HCT116 (cell line): Measurements from ENCODE around the gene CMTM8. TPM values are rescaled to one million over a fixed set of nuclear protein-coding genes. Genes with fewer than 3 reads are reported as not detected.

Experiments
- ATAC-seq: fragments of 200-7000 bp; cut with Tn5 transposase; 2 replicates; pipeline ENCODE4 v1.9.1; 2020; ENCODE audit warnings: mild to moderate bottlenecking, moderate library complexity
- BruUV-seq: library from RNA; stranded (reverse); fragments of 400-500 nt; replicated peaks from 2 replicates; lab custom pipeline; 2021; lab: Mats Ljungman, UMichigan
- CTCF ChIA-PET: fragments of 300-600 bp; sonication (Branson Sonifier 250); formaldehyde crosslinking; loops from one replicate; lab custom pipeline; 2021; ENCODE audit warnings: antibody characterized with exemption; lab: Charles Lee
- POLR2A ChIA-PET: fragments of 300-600, 350-600 bp; sonication (Branson Sonifier 250); formaldehyde crosslinking; loops from one replicate; lab custom pipeline; 2021; ENCODE audit warnings: antibody characterized with exemption; lab: Charles Lee
- RAD21 ChIA-PET, 2 experiments: fragments of 300-600 bp; sonication (Branson Sonifier 250); formaldehyde crosslinking; loops; one replicate each; lab custom pipeline; 2023; ENCODE audit warnings: low total read pairs in 2 of 2; ENCODE audit not compliant: uncharacterized antibody in 2 of 2, unreplicated experiment in 2 of 2, low non-redundant PET in 1 of 2; lab: Charles Lee
- DNase-seq: peaks from one replicate; pipeline ENCODE4 v3.0.0-alpha.2; 2010; ENCODE audit warnings: low read depth, low spot score
- H2AFZ ChIP-seq: fragments of 200-600 bp; shearing (Covaris generic), sonication (generic); 2 replicates; pipeline ENCODE4 v1.6.1; 2017; ENCODE audit warnings: low read depth, mixed run types, mixed read lengths, antibody characterized with exemption, low read length; ENCODE audit not compliant: poor library complexity, severe bottlenecking
- H3K27ac ChIP-seq: 2 replicates; pipeline ENCODE4 v1.5.1; 2012; ENCODE audit warnings: low read depth, low read length
- H3K27me3 ChIP-seq: fragments of 200-600 bp; sonication (generic); 2 replicates; pipeline ENCODE4 v1.6.1; 2016; ENCODE audit warnings: mixed run types, low read length, mixed read lengths; ENCODE audit not compliant: insufficient read depth
- H3K36me3 ChIP-seq, 2 experiments: fragments of 200-500 bp in 1 of 2; fragments of 200-600 bp in 1 of 2; sonication (Bioruptor generic) in 1 of 2; sonication (generic) in 1 of 2; 2 replicates each; pipeline versions ENCODE4 v1.5.1 to v1.6.1; 2014 to 2016; ENCODE audit warnings: low read length in 2 of 2, inconsistent platforms in 1 of 2, mixed read lengths in 1 of 2, mixed run types in 1 of 2; ENCODE audit not compliant: insufficient read depth in 2 of 2, control insufficient read depth in 1 of 2
- H3K4me1 ChIP-seq, 2 experiments: fragments of 200-600 bp in 1 of 2; sonication (generic) in 1 of 2; 2 replicates each; pipeline versions ENCODE4 v1.5.1 to v1.6.1; 2012 to 2017; ENCODE audit warnings: low read length in 2 of 2, inconsistent platforms in 1 of 2, mild to moderate bottlenecking in 1 of 2, mixed read lengths in 1 of 2, mixed run types in 1 of 2, moderate library complexity in 1 of 2; ENCODE audit not compliant: insufficient read depth in 2 of 2, control insufficient read depth in 1 of 2
- H3K4me2 ChIP-seq: fragments of 200-600 bp; sonication (generic); 2 replicates; pipeline ENCODE4 v1.6.1; 2017; ENCODE audit warnings: mixed run types, low read length, mixed read lengths
- H3K4me3 ChIP-seq, 2 experiments: fragments of 200-600 bp in 1 of 2; sonication (generic) in 1 of 2; replicated peaks in 1 of 2; 2 replicates each; pipeline ENCODE4 v1.5.1; 2011 to 2016; ENCODE audit warnings: low read length in 2 of 2, control low read depth in 1 of 2, low read depth in 1 of 2, mild to moderate bottlenecking in 1 of 2, mixed read lengths in 1 of 2, mixed run types in 1 of 2
- H3K79me2 ChIP-seq: fragments of 200-600 bp; sonication (generic); 2 replicates; pipeline ENCODE4 v1.6.1; 2017; ENCODE audit warnings: mild to moderate bottlenecking, mixed run types, low read length, moderate library complexity, mixed read lengths; ENCODE audit not compliant: insufficient read depth
- H3K9ac ChIP-seq: fragments of 200-600 bp; sonication (generic); 2 replicates; pipeline ENCODE4 v1.6.1; 2016; ENCODE audit warnings: low read length, mixed read lengths
- H3K9me2 ChIP-seq: fragments of 200-600 bp; sonication (generic), shearing (Covaris generic); 2 replicates; pipeline ENCODE4 v1.6.1; 2017; ENCODE audit warnings: mixed run types, mild to moderate bottlenecking, moderate library complexity; ENCODE audit not compliant: insufficient read depth
- H3K9me3 ChIP-seq, 2 experiments: fragments of 200-500 bp in 1 of 2; fragments of 200-600 bp in 1 of 2; sonication (Bioruptor generic) in 1 of 2; sonication (generic) in 1 of 2; 2 replicates each; pipeline ENCODE4 v1.6.1; 2014 to 2017; ENCODE audit warnings: low read length in 2 of 2, mixed read lengths in 2 of 2, inconsistent platforms in 1 of 2, low read depth in 1 of 2, mild to moderate bottlenecking in 1 of 2, mixed run types in 1 of 2, moderate library complexity in 1 of 2; ENCODE audit not compliant: control insufficient read depth in 1 of 2, insufficient read depth in 1 of 2
- H4K20me1 ChIP-seq: fragments of 200-600 bp; sonication (generic), shearing (Covaris generic); 2 replicates; pipeline ENCODE4 v1.6.1; 2017; ENCODE audit warnings: mixed run types, mild to moderate bottlenecking, moderate library complexity; ENCODE audit not compliant: insufficient read depth
- ATF3 ChIP-seq: IDR thresholded peaks from 2 replicates; pipeline ENCODE4 v1.6.1; 2012
- CBX3 ChIP-seq: IDR thresholded peaks from 2 replicates; pipeline ENCODE4 v1.6.1; 2012; ENCODE audit warnings: low read depth
- CEBPB ChIP-seq: IDR thresholded peaks from 2 replicates; pipeline ENCODE4 v1.6.1; 2012; ENCODE audit warnings: low read depth
- EZH2 ChIP-seq: fragments of 200-600 bp; sonication (generic); IDR thresholded peaks from 2 replicates; pipeline ENCODE4 v1.6.1; 2017; ENCODE audit warnings: antibody characterized with exemption, mixed run types
- JUND ChIP-seq: IDR thresholded peaks from 2 replicates; pipeline ENCODE4 v1.6.1; 2012
- POLR2A ChIP-seq: IDR thresholded peaks from 2 replicates; pipeline ENCODE4 v1.7.0; 2011; ENCODE audit warnings: borderline replicate concordance; ENCODE audit not compliant: insufficient read depth, insufficient read length; ENCODE audit errors: extremely low read depth
- POLR2AphosphoS5 ChIP-seq: IDR thresholded peaks from 2 replicates; pipeline ENCODE4 v1.6.1; 2011; ENCODE audit warnings: mild to moderate bottlenecking, low read depth, low read length, moderate library complexity
- RAD21 ChIP-seq: IDR thresholded peaks from 2 replicates; pipeline ENCODE4 v1.6.1; 2012; ENCODE audit warnings: low read depth, mild to moderate bottlenecking
- SIN3A ChIP-seq: IDR thresholded peaks from 2 replicates; pipeline ENCODE4 v1.6.1; 2012; ENCODE audit warnings: low read depth
- SP1 ChIP-seq: IDR thresholded peaks from 2 replicates; pipeline ENCODE4 v1.6.1; 2012; ENCODE audit warnings: low read depth
- SRF ChIP-seq: IDR thresholded peaks from 2 replicates; pipeline ENCODE4 v1.6.1; 2012; ENCODE audit warnings: low read depth
- TCF7L2 ChIP-seq: IDR thresholded peaks from 2 replicates; pipeline ENCODE4 v1.7.0; 2011; ENCODE audit warnings: borderline replicate concordance, inconsistent platforms; ENCODE audit not compliant: insufficient read depth, insufficient read length; ENCODE audit errors: extremely low read depth
- YY1 ChIP-seq: IDR thresholded peaks from 2 replicates; pipeline ENCODE4 v1.6.1; 2011; ENCODE audit warnings: low read length, low read depth, moderate library complexity, mild to moderate bottlenecking; ENCODE audit not compliant: insufficient replicate concordance; ENCODE audit errors: extremely low read depth
- ZFX ChIP-seq: fragments of 450-650 bp; IDR thresholded peaks from 2 replicates; pipeline ENCODE4 v1.6.1; 2017
- intact Hi-C: fragments of 100-400 bp; cut with micrococcal nuclease; formaldehyde crosslinking; loops from 2 replicates; pipeline ENCODE4 v1.10.0; 2022
- total RNA-seq: library from RNA; stranded (reverse); gene quantifications from one replicate; pipeline ENCODE4 v1.2.1, GENCODE V29; 2021; ENCODE audit not compliant: unreplicated experiment
- TF ChIP-seq, protein P1 (sequence below): IDR thresholded peaks from 2 replicates; pipeline ENCODE4 v1.6.1; 2011; ENCODE audit warnings: mild to moderate bottlenecking, low read length, moderate library complexity; ENCODE audit not compliant: insufficient replicate concordance; ENCODE audit errors: extremely low read depth

Gene CMTM8
- total RNA-seq, 1 experiment from 2014 or later, result 19.4 TPM

DNA sequence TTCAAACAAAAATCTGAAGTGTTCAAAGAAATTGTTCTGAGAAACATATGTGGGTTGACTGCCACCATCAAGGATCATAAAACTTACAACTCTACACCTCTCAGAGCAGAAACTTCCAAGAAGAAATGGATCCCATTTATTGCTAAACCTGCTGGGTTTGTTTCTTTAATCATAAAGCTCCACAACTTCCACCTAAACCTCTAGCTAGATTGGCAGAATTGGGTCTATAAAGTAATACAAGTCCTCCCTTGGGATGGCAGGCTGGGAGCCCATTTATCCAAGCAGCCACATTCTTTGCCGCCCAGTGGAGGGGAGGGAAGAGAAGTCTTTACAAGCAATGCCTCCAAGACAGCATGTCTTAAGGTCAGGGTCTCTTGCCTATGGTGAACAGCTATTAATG lies 40.5 kb upstream of the CMTM8 start:
- ATAC-seq (no peak), DNase-seq (no peak)
- H2AFZ ChIP-seq, result no peak overlapping the region
- H3K9ac ChIP-seq, result no peak overlapping the region
- H3K27me3 ChIP-seq, result no peaks in the 10 kb centered on the region; the same call in 1 of the 2 replicates
- POLR2A ChIA-PET, result no interaction called here
- BruUV-seq, result no TSS peak
- H4K20me1 ChIP-seq, result no peaks in the 10 kb centered on the region
- H3K27ac ChIP-seq, result no peak overlapping the region
- CTCF ChIA-PET, result no interaction called here
- no peaks in the 10 kb centered on the region for H3K9me3 ChIP-seq
- no peak for TF ChIP-seq SRF
- TF ChIP-seq CBX3, result no peak
- no peak for TF ChIP-seq RAD21
- TF ChIP-seq YY1, result no peak
- no peak for TF ChIP-seq JUND
- TF ChIP-seq ATF3, result no peak
- no peak for TF ChIP-seq CEBPB
- TF ChIP-seq EZH2, result no peak
- TF ChIP-seq SP1, result no peak
- TF ChIP-seq SIN3A, result no peak
- TF ChIP-seq TCF7L2, result no peak
- TF ChIP-seq, protein P1, sequence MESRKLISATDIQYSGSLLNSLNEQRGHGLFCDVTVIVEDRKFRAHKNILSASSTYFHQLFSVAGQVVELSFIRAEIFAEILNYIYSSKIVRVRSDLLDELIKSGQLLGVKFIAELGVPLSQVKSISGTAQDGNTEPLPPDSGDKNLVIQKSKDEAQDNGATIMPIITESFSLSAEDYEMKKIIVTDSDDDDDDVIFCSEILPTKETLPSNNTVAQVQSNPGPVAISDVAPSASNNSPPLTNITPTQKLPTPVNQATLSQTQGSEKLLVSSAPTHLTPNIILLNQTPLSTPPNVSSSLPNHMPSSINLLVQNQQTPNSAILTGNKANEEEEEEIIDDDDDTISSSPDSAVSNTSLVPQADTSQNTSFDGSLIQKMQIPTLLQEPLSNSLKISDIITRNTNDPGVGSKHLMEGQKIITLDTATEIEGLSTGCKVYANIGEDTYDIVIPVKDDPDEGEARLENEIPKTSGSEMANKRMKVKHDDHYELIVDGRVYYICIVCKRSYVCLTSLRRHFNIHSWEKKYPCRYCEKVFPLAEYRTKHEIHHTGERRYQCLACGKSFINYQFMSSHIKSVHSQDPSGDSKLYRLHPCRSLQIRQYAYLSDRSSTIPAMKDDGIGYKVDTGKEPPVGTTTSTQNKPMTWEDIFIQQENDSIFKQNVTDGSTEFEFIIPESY, result no peak
- no peak for TF ChIP-seq ZFX
- TF ChIP-seq POLR2AphosphoS5, result no peak
- TF ChIP-seq POLR2A, result no peak
- H3K4me2 ChIP-seq, result no peak overlapping the region
- no peak overlapping the region for H3K4me3 ChIP-seq
- RAD21 ChIA-PET, result no interaction called here
- intact Hi-C loops, result no loop called here
- H3K9me2 ChIP-seq, result no peaks in the 10 kb centered on the region
- H3K4me1 ChIP-seq, result no peaks in the 10 kb centered on the region
- H3K36me3 ChIP-seq, result no peaks in the 10 kb centered on the region
- no peaks in the 10 kb centered on the region for H3K79me2 ChIP-seq
